H1 (cell line): Measurements from ENCODE around the gene PLXNA3. TPM values are rescaled to one million over a fixed set of nuclear protein-coding genes. Genes with fewer than 3 reads are reported as not detected.

Experiments
- CTCF ChIA-PET: fragments of 300-600 bp; sonication (Branson Sonifier 250); formaldehyde crosslinking; loops from one replicate; lab custom pipeline; 2021; ENCODE audit not compliant: partially characterized antibody; lab: Charles Lee
- POLR2A ChIA-PET: fragments of 300-600 bp; sonication (Branson Sonifier 250); formaldehyde crosslinking; loops from one replicate; lab custom pipeline; 2021; ENCODE audit warnings: inconsistent platforms; ENCODE audit not compliant: partially characterized antibody; lab: Charles Lee
- DNase-seq, 2 experiments: peaks; one replicate each; pipeline versions ENCODE4 v3.0.0 to v3.0.0-alpha.2; 2010 to 2022; ENCODE audit warnings: low spot score in 2 of 2, low read depth in 1 of 2, mixed read lengths in 1 of 2
- FAIRE-seq: peaks from 2 replicates; lab custom pipeline; 2011; peaks lifted over from hg19 to GRCh38; lab: Jason Lieb, UNC
- H2AFZ ChIP-seq: 2 replicates; pipeline ENCODE4 v1.8.1; 2012; ENCODE audit warnings: low read length, inconsistent platforms
- H2AK5ac ChIP-seq: 2 replicates; pipeline ENCODE4 v1.6.1; 2013; ENCODE audit warnings: low read depth, low read length
- H2BK120ac ChIP-seq: replicated peaks from 2 replicates; pipeline ENCODE3; 2013; ENCODE audit warnings: low read depth, low read length, inconsistent platforms
- H2BK12ac ChIP-seq: 2 replicates; pipeline ENCODE4 v1.6.1; 2013; ENCODE audit warnings: low read depth, low read length
- H2BK15ac ChIP-seq: 2 replicates; pipeline ENCODE4 v1.6.1; 2013; ENCODE audit warnings: low read length
- H2BK20ac ChIP-seq: 2 replicates; pipeline ENCODE4 v1.6.1; 2013; ENCODE audit warnings: low read length
- H2BK5ac ChIP-seq: 2 replicates; pipeline ENCODE4 v1.6.1; 2013; ENCODE audit warnings: low read depth, low read length
- H3K14ac ChIP-seq: 2 replicates; pipeline ENCODE4 v1.6.1; 2013; ENCODE audit warnings: inconsistent platforms; ENCODE audit not compliant: insufficient read length
- H3K18ac ChIP-seq: 2 replicates; pipeline ENCODE4 v1.6.1; 2013; ENCODE audit warnings: low read length; ENCODE audit errors: extremely low read depth
- H3K23ac ChIP-seq: 2 replicates; pipeline ENCODE4 v1.6.1; 2013; ENCODE audit warnings: inconsistent platforms; ENCODE audit not compliant: insufficient read length
- H3K23me2 ChIP-seq: 2 replicates; pipeline ENCODE4 v1.6.1; 2013; ENCODE audit warnings: low read depth, low read length
- H3K27ac ChIP-seq: 2 replicates; pipeline ENCODE4 v1.6.1; 2011; ENCODE audit warnings: low read depth, low read length, inconsistent platforms
- H3K27me3 ChIP-seq, 4 experiments: replicated peaks in 1 of 4; 1 replicate in 1 of 4; 2 replicates in 3 of 4; pipeline versions ENCODE4 v1.6.1 to v1.8.1; 2011 to 2013; ENCODE audit warnings: low read length in 3 of 4, mild to moderate bottlenecking in 3 of 4, inconsistent platforms in 2 of 4, mixed read lengths in 2 of 4, moderate library complexity in 1 of 4; ENCODE audit not compliant: control insufficient read depth in 3 of 4, insufficient read depth in 3 of 4; ENCODE audit errors: extremely low read depth in 1 of 4
- H3K36me3 ChIP-seq, 4 experiments: 2 replicates each; pipeline versions ENCODE4 v1.6.1 to v1.8.1; 2011 to 2013; ENCODE audit warnings: mild to moderate bottlenecking in 4 of 4, low read length in 3 of 4, moderate library complexity in 2 of 4, control low read depth in 1 of 4, inconsistent platforms in 1 of 4; ENCODE audit not compliant: insufficient read depth in 4 of 4, control insufficient read depth in 2 of 4
- H3K4ac ChIP-seq: replicated peaks from 2 replicates; pipeline ENCODE3; 2013; ENCODE audit warnings: low read length, low read depth, mixed read lengths, inconsistent platforms; ENCODE audit not compliant: insufficient read length
- H3K4me1 ChIP-seq, 4 experiments: replicated peaks in 1 of 4; 1 replicate in 1 of 4; 2 replicates in 3 of 4; pipeline versions ENCODE4 v1.6.1 to v1.8.1; 2011 to 2013; ENCODE audit warnings: low read length in 3 of 4, inconsistent platforms in 2 of 4, mixed read lengths in 1 of 4; ENCODE audit not compliant: insufficient read depth in 4 of 4, control insufficient read depth in 3 of 4
- H3K4me2 ChIP-seq, 2 experiments: 2 replicates each; pipeline versions ENCODE4 v1.6.1 to v1.8.1; 2011 to 2013; ENCODE audit warnings: low read depth in 2 of 2, low read length in 2 of 2, control low read depth in 1 of 2, inconsistent platforms in 1 of 2, mild to moderate bottlenecking in 1 of 2; ENCODE audit not compliant: insufficient read depth in 1 of 2
- H3K4me3 ChIP-seq, 4 experiments: fragments of 200-600, 300-600 bp in 1 of 4; sonication (generic), shearing (Covaris generic), sonication (Bioruptor Twin) in 1 of 4; 2 replicates each; pipeline versions ENCODE4 v1.5.1 to v1.8.1; 2011 to 2016; ENCODE audit warnings: low read length in 4 of 4, low read depth in 3 of 4, control low read depth in 2 of 4, inconsistent platforms in 2 of 4, mild to moderate bottlenecking in 2 of 4, mixed read lengths in 1 of 4, moderate library complexity in 1 of 4; ENCODE audit not compliant: insufficient read depth in 2 of 4; ENCODE audit errors: extremely low read depth in 1 of 4
- H3K56ac ChIP-seq: replicated peaks from 2 replicates; pipeline ENCODE3; 2013; ENCODE audit warnings: low read depth, mild to moderate bottlenecking, mixed read lengths, low read length, inconsistent platforms; ENCODE audit not compliant: insufficient read length
- H3K79me1 ChIP-seq: 2 replicates; pipeline ENCODE4 v1.6.1; 2013; ENCODE audit warnings: low read depth, low read length, control low read depth
- H3K79me2 ChIP-seq, 2 experiments: 2 replicates each; pipeline versions ENCODE4 v1.6.1 to v1.8.1; 2012 to 2013; ENCODE audit warnings: low read length in 2 of 2, mild to moderate bottlenecking in 2 of 2, inconsistent platforms in 1 of 2; ENCODE audit not compliant: insufficient read depth in 2 of 2, control insufficient read depth in 1 of 2
- H3K9ac ChIP-seq, 4 experiments: replicated peaks in 1 of 4; 1 replicate in 1 of 4; 2 replicates in 3 of 4; pipeline versions ENCODE4 v1.6.1 to v1.8.1; 2011 to 2013; ENCODE audit warnings: low read depth in 3 of 4, low read length in 3 of 4, control low read depth in 2 of 4, mild to moderate bottlenecking in 2 of 4, moderate library complexity in 2 of 4, inconsistent platforms in 1 of 4; ENCODE audit errors: extremely low read depth in 1 of 4
- H3K9me3 ChIP-seq, 2 experiments: 2 replicates each; pipeline versions ENCODE4 v1.6.1 to v1.8.1; 2012 to 2013; ENCODE audit warnings: mild to moderate bottlenecking in 2 of 2, moderate library complexity in 2 of 2, control low read depth in 1 of 2, inconsistent platforms in 1 of 2, low read depth in 1 of 2, low read length in 1 of 2, mixed read lengths in 1 of 2; ENCODE audit not compliant: insufficient read depth in 2 of 2
- H4K20me1 ChIP-seq, 2 experiments: replicated peaks in 1 of 2; 2 replicates each; pipeline versions ENCODE3 to v1.8.1; 2011 to 2013; ENCODE audit warnings: inconsistent platforms in 2 of 2, low read length in 2 of 2, mild to moderate bottlenecking in 1 of 2; ENCODE audit not compliant: insufficient read depth in 2 of 2, control insufficient read depth in 1 of 2
- H4K5ac ChIP-seq: 2 replicates; pipeline ENCODE4 v1.6.1; 2013; ENCODE audit warnings: low read length, low read depth, mixed read lengths, inconsistent platforms; ENCODE audit not compliant: insufficient read length
- H4K8ac ChIP-seq: 2 replicates; pipeline ENCODE4 v1.8.0; 2013; ENCODE audit warnings: mild to moderate bottlenecking, moderate library complexity, low read length, inconsistent platforms; ENCODE audit not compliant: insufficient read depth; ENCODE audit errors: extremely low read depth
- H4K91ac ChIP-seq: replicated peaks from 2 replicates; pipeline ENCODE3; 2013; ENCODE audit warnings: low read length, mixed read lengths, inconsistent platforms; ENCODE audit not compliant: insufficient read length
- KDM5A ChIP-seq: fragments of 200-600 bp; IDR thresholded peaks from 2 replicates; pipeline ENCODE4 v1.7.1; 2012; ENCODE audit warnings: mild to moderate bottlenecking, low read length, inconsistent platforms, mixed read lengths
- YY1 ChIP-seq: IDR thresholded peaks from 2 replicates; pipeline ENCODE4 v1.6.1; 2011; ENCODE audit warnings: low read depth, mild to moderate bottlenecking, low read length
- WGBS, 2 experiments: shearing (Covaris generic) in 1 of 2; methylation state at CpG; one replicate each; pipeline versions ENCODE4 v1.1.6 to v1.1.7; 2013 to 2015; ENCODE audit warnings: low lambda C conversion rate in 2 of 2, mixed read lengths in 2 of 2, inconsistent platforms in 1 of 2, low coverage in 1 of 2, missing lambda C conversion rate in 1 of 2; ENCODE audit not compliant: insufficient replicate concordance in 2 of 2, insufficient coverage in 1 of 2, insufficient read length in 1 of 2; ENCODE audit errors: extremely low coverage in 1 of 2, missing lambda C conversion rate in 1 of 2; 5-methylcytosine and 5-hydroxymethylcytosine counted together
- polyA plus RNA-seq, 7 experiments: library from polyadenylated mRNA; depleted of rRNA in 3 of 7; stranded (reverse) in 5 of 7; unstranded in 2 of 7; fragments of >200 nt in 5 of 7; fragments of 200-250 nt in 2 of 7; gene quantifications; 1 replicate in 5 of 7; 2 replicates in 1 of 7; 4 replicates in 1 of 7; pipeline versions ENCODE4 v1.2.1 to v1.2.3, GENCODE V29; 2011 to 2013; ENCODE audit warnings: missing spikeins in 2 of 7, mixed read lengths in 2 of 7
- total RNA-seq: library from RNA; stranded (reverse); fragmentation: NEBNext Ultra II Directional; extraction: Animal tissue kit (Norgen Biotek cat#: 25700); gene quantifications from 2 replicates; pipeline ENCODE4 v1.2.1, GENCODE V29; 2021

The PLXNA3 gene
- total and polyA plus RNA-seq, 2 of the 8 experiments (the other 6 are each of a cell fraction or from before 2014, with no cell fraction given), result 10.7 to 18.2 TPM

DNA sequence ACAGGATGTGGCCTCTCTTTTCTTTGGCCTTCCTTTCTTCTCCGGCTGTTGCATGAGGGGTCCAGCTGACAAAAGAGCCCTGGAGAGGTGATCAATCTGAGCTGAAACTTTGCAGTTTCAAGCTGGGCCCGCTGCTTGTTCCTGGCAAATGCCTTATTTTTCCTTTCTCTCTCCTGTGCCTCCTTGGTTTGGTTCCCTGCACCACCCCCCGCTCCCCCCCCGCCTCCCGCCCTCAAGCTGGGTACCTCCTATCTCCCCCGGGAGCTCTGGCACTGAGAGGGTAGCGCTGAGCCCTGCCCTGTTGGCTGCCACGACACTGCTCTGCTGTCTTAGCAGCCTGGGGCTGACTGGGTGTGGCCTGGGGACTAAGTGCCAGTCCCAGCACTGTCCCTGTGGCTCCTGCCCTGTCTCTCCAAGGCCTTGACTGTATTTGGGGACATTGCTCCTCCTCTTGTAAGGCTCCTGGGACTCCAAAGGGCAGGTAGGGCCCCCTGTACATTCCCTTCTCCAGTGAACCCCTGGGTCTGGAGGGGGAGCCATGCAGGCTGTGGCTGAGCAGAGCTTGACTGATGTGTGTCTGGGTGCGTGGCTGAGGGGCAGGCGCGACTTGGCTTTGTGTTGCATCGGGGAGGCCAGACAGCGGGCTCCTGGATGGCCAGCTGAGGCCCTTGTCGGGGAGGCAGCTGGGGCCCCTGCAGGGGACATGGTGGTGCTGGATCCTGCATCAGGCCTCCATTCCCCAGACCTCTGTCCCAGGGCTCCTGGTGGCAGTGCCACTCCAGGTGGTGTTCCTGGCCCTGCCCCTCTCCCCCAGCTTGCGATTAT is 1.1 kb downstream of the PLXNA3 start:
- Histone ChIP-seq H3K23me2 (no peaks in the 10 kb centered on the region; the same call in 1 of the 2 replicates), H3K9ac (peak overlapping the region in 1 of 4 experiments; percentile 13; a peak in 3 of 7 replicates), H4K20me1 (no peaks in the 10 kb centered on the region), H3K4me2 (peak overlapping the region; percentile 71 to 77), H2AK5ac (no peak overlapping the region), H3K23ac (no peak overlapping the region), H2BK12ac (no peak overlapping the region), H3K79me2 (no peaks in the 10 kb centered on the region), H4K91ac (no peak overlapping the region), H2BK5ac (no peak overlapping the region), H2BK120ac (no peak overlapping the region), H3K9me3 (no peaks in the 10 kb centered on the region), H3K36me3 (peaks cover 0 to 8% (median 2%) of the 10 kb centered on the region in 4 experiments; a peak in 4 of 8 replicates), H2BK20ac (no peak overlapping the region), H4K5ac (no peak overlapping the region), H3K18ac (no peak overlapping the region), H3K4me1 (peaks cover 0 to 2% (median 0%) of the 10 kb centered on the region in 4 experiments; a peak in 2 of 7 replicates), H2BK15ac (no peak overlapping the region), H3K4ac (no peak overlapping the region), H3K27ac (no peak overlapping the region), H2AFZ (no peak overlapping the region), H3K4me3 (peak overlapping the region; percentile 47 to 71 (median 58)), H3K14ac (no peak overlapping the region), H3K79me1 (no peaks in the 10 kb centered on the region), H4K8ac (no peak overlapping the region), H3K56ac (no peak overlapping the region), H3K27me3 (peaks cover 0 to 3% (median 0%) of the 10 kb centered on the region in 4 experiments; a peak in 1 of 7 replicates)
- no peak for FAIRE-seq
- WGBS, 2 experiments, result 31% methylated on average over 3 of the region's 15 CpGs; no CpG with 5 or more reads in 1 of the 2 experiments
- CTCF ChIA-PET, result interaction anchor here (1.0 to 2.3 kb wide), 4 partner anchors 14 to 68 kb away, joined by 3 to 11 read pairs (median 5); no protein-coding TSS in a partner anchor
- no peak for DNase-seq
- no peak for TF ChIP-seq YY1
- no peak for TF ChIP-seq KDM5A
- POLR2A ChIA-PET, result interaction anchor here (0.8 to 2.8 kb wide), 10 partner anchors 9 to 88 kb away, joined by 3 to 14 read pairs (median 4); partner anchors contain the start of genes RPL10 and UBL4A
